C4-2B (cell line): ENCODE data around the gene SLC44A5.
"Not testable (repeated sequence)": the region's sequence is repeated elsewhere in the genome, so short reads cannot be mapped to it uniquely, and the experiment has no call there.

Source experiments
- H3K27ac ChIP-seq: fragments of 450-650 bp; 2 replicates; pipeline ENCODE4 v1.5.1; 2017
- ZFX ChIP-seq: fragments of 450-650 bp; IDR thresholded peaks from 2 replicates; pipeline ENCODE4 v1.6.1; 2017
- TF ChIP-seq, protein P1 (sequence below): fragments of 450-650 bp; conservative IDR thresholded peaks from 2 replicates; pipeline ENCODE4 v1.5.1; 2017; ENCODE audit warnings: mild to moderate bottlenecking

Gene SLC44A5

DNA sequence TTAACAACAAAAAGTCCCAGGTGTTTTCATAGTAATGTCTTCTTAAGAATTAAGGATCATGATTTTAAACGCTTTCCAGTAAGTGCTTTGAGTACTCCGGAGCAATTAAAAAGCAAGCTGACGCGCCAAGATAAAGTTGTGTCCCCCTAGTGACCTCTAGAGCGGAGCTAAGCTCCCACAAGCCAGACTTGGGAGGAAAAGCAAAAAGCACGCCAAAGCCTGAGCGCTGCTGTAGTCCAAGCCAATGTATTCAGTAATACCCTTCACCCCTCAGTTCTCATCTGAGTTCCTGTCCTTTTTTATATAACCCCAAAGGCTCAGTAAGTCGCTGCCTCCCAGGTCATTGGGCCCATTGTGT is 3.5 kb upstream of the SLC44A5 start:
- no peak overlapping the region for H3K27ac ChIP-seq

DNA sequence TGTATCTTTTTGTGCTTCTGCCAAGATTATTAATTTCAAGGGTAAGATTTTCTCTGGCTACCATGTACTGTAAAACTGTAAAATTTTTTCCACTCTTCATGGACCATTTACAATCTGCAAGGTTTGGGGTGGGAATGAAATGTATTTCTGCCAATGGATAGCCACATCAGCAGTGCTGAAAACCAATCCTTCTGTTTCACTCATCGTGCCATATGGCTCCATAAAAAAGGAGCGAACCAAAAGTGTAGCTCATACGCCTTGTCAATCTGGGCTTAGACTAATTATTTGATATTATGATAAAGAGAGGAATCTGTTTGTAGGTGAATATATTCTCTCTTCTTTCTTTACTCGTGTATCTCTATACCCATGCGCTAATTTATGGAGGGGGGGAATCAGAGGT is 3.0 kb upstream of the SLC44A5 start:
- H3K27ac ChIP-seq: no peak overlapping the region
- TF ChIP-seq, protein P1, sequence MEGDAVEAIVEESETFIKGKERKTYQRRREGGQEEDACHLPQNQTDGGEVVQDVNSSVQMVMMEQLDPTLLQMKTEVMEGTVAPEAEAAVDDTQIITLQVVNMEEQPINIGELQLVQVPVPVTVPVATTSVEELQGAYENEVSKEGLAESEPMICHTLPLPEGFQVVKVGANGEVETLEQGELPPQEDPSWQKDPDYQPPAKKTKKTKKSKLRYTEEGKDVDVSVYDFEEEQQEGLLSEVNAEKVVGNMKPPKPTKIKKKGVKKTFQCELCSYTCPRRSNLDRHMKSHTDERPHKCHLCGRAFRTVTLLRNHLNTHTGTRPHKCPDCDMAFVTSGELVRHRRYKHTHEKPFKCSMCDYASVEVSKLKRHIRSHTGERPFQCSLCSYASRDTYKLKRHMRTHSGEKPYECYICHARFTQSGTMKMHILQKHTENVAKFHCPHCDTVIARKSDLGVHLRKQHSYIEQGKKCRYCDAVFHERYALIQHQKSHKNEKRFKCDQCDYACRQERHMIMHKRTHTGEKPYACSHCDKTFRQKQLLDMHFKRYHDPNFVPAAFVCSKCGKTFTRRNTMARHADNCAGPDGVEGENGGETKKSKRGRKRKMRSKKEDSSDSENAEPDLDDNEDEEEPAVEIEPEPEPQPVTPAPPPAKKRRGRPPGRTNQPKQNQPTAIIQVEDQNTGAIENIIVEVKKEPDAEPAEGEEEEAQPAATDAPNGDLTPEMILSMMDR: no peak
- TF ChIP-seq ZFX: no peak

More for the DNA sequence above, 3.5 kb upstream of the SLC44A5 start:
- no peak for TF ChIP-seq ZFX
- TF ChIP-seq, protein P1: no peak

DNA sequence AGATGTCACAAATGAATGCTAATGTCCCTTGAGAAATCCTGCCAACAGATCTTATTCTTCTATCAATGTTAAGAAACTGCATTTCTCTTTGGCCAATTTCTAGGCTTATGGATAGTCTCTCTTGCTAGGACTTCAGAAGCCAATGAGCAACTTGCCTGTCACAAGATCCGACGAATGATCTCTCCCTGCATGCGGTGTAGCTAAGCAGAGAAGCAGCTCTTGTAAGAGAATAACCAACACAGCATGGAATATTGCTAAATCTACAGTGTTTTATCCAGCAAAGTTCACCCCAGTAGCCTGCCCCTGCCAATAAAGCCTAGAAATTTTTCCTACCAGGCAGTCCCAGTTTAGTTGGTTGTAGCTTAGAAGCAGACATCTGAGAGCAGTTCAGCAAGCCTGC is 2.1 kb upstream of the SLC44A5 start:
- TF ChIP-seq, protein P1: no peak
- no peak for TF ChIP-seq ZFX
- H3K27ac ChIP-seq: no peak overlapping the region

DNA sequence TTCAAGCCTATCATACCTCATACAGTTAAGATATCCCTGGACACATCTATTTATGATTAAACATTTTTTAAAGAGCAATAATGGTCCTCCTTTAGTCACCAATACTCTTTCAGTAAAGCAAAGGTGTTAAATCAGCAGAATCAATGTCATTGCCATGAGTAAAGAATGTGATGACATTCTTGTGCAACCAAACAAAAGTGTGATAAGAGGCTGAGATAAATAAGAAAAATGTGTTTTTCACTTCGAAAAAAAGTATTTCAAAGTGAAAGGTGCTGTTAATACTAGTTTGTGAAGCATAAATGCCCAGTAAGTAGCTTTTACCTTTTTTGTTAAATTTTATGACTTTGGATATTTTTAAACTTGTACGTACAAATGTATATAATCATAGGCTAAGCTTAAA is 8.4 kb downstream of the SLC44A5 start:
- no peak for TF ChIP-seq ZFX
- TF ChIP-seq, protein P1: no peak
- no peak overlapping the region for H3K27ac ChIP-seq

DNA sequence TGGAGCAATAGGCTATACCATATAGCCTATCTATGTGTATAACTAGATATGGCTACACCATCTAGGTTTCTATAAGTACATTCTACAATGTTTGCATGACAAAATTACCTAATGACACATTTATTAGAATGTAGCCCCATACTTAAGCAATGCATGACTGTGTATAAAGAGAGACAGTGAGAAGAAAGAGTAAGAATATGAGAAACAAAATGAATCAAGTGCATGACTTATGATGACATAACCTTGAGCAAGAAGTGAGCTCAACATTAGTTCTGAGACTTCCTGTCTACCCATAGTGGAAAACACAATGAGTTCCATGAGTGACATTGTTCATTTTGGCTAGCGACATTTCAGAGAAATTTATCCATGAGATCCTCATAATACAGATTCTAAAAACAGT is 10.1 kb downstream of the SLC44A5 start:
- no peak overlapping the region for H3K27ac ChIP-seq
- TF ChIP-seq ZFX: no peak
- TF ChIP-seq, protein P1: no peak

DNA sequence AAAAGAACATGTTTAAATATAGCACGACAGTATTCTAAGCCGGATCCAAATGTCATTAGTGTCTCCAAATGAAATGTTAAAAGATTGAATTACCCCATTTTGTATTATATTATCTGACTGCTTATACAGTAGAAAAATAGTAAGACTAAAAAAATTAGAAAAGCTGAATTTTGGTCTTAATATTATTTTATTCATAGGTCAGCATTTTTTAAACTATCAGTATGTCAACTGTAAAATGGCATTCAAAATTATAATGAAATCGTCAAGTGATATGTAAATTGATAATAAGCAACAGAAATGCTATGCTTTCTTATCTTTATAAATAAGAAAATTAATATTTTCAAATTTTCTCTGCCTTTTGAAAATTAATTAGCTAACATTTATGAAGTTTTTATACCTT is 16.6 kb downstream of the SLC44A5 start:
- no peak overlapping the region for H3K27ac ChIP-seq
- no peak for TF ChIP-seq ZFX
- TF ChIP-seq, protein P1: no peak

DNA sequence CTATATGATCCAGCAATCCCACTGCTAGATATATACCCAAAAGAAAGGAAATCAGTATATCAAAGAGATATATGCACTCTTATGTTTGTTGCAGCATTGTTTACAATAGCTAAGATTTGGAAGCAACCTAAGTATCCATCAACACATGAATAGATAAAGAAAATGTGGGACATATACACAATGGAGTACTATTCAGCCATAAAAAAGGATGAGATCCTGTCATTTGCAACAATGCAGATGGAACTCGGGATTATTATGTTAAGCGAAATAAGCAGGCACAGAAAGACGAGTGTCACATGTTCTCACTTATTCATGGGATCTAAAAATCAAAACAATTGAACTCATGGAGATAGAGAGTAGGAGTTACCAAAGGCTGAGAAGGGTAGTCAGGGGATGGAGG is 17.5 kb downstream of the SLC44A5 start:
- H3K27ac ChIP-seq: not testable (repeated sequence)

DNA sequence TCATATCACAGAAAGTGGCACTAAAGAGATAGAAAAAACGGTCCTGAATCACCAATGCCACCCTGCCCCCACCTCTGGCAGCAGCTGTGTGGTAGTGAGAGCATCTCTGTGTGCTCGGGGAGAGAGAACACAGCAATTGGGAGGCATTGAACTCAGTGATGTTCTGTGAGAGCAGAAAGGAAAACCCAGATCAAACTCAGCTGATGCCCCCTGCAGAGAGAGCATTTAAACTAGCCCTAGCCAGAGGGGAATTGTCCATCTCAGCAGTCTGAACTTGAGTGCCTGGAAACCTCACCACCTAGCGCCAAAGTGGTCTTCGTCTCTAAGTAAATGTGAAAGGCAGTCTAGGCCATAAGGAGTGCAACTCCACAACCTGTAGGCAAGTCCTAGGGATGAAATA is 21.3 kb downstream of the SLC44A5 start:
- H3K27ac ChIP-seq: no peak overlapping the region
- no peak for TF ChIP-seq ZFX
- TF ChIP-seq, protein P1: no peak
